ENCODE measurements around the gene SPEM1. TPM values are rescaled to one million over a fixed set of nuclear protein-coding genes. Genes with fewer than 3 reads are reported as not detected.

The SPEM1 gene, protein sequence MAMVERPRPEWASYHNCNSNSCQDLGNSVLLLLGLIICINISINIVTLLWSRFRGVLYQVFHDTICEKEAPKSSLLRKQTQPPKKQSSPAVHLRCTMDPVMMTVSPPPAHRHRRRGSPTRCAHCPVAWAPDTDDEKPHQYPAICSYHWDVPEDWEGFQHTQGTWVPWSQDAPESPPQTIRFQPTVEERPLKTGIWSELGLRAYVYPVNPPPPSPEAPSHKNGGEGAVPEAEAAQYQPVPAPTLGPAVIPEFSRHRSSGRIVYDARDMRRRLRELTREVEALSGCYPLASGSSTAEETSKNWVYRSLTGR
- total RNA-seq (not detected), polyA plus RNA-seq (not detected)

- Histone ChIP-seq H3K9me3 (ENCODE audit: control insufficient read depth in 4 of 4, low read length in 3 of 4) (no peaks in the 10 kb centered on the region), H3K9ac (ENCODE audit: low read depth in 1 of 2, low read length in 2 of 2) (no peak within 1 kb of the TSS), H3K27me3 (ENCODE audit: control insufficient read depth in 4 of 4, insufficient read depth in 4 of 4, low read length in 3 of 4) (no peaks in the 10 kb centered on the region), H3K4me1 (ENCODE audit: control insufficient read depth in 4 of 4, insufficient read depth in 4 of 4, low read length in 3 of 4) (no peaks in the 10 kb centered on the region), H3K36me3 (ENCODE audit: control insufficient read depth in 4 of 4, insufficient read depth in 3 of 4, low read depth in 1 of 4, low read length in 3 of 4) (no peaks in the 10 kb centered on the region), H3K4me3 (ENCODE audit: low read depth in 1 of 3, low read length in 3 of 3) (no peak within 1 kb of the TSS), H3K27ac (ENCODE audit: low read depth in 1 of 2, low read length in 2 of 2) (no peak within 1 kb of the TSS)
- TF ChIP-seq, protein P1, sequence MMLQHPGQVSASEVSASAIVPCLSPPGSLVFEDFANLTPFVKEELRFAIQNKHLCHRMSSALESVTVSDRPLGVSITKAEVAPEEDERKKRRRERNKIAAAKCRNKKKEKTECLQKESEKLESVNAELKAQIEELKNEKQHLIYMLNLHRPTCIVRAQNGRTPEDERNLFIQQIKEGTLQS (IDR thresholded peaks at IDR 0.05) = no peak
- TF ChIP-seq RAD21 (IDR thresholded peaks at IDR 0.05) (no peak), RXRA (IDR thresholded peaks at IDR 0.05) (no peak), SP1 (IDR thresholded peaks at IDR 0.05) (no peak), HNF4A (conservative IDR thresholded peaks at IDR 0.05) (no peak), JUND (IDR thresholded peaks at IDR 0.05) (no peak), REST (IDR thresholded peaks at IDR 0.05) (no peak), ZBTB33 (IDR thresholded peaks at IDR 0.05) (no peak), FOXA1 (IDR thresholded peaks at IDR 0.05) (no peak), YY1 (IDR thresholded peaks at IDR 0.05) (no peak), TAF1 (conservative IDR thresholded peaks at IDR 0.05) (no peak), NR2F2 (IDR thresholded peaks at IDR 0.05) (no peak), HNF4G (IDR thresholded peaks at IDR 0.05) (no peak), FOXA2 (IDR thresholded peaks at IDR 0.05) (no peak), EGR1 (IDR thresholded peaks at IDR 0.05; ENCODE audit: low read depth in 2 of 2) (no peak), GABPA (IDR thresholded peaks at IDR 0.05 in 1 of 2, conservative IDR thresholded peaks at IDR 0.05 in 1 of 2) (no peak), MAX (IDR thresholded peaks at IDR 0.05) (no peak)
- TF ChIP-seq, protein P2, sequence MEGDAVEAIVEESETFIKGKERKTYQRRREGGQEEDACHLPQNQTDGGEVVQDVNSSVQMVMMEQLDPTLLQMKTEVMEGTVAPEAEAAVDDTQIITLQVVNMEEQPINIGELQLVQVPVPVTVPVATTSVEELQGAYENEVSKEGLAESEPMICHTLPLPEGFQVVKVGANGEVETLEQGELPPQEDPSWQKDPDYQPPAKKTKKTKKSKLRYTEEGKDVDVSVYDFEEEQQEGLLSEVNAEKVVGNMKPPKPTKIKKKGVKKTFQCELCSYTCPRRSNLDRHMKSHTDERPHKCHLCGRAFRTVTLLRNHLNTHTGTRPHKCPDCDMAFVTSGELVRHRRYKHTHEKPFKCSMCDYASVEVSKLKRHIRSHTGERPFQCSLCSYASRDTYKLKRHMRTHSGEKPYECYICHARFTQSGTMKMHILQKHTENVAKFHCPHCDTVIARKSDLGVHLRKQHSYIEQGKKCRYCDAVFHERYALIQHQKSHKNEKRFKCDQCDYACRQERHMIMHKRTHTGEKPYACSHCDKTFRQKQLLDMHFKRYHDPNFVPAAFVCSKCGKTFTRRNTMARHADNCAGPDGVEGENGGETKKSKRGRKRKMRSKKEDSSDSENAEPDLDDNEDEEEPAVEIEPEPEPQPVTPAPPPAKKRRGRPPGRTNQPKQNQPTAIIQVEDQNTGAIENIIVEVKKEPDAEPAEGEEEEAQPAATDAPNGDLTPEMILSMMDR (IDR thresholded peaks at IDR 0.05; ENCODE audit: low read depth, low read length, missing input control) = no peak
- no peak for DNase-seq (ENCODE audit: low spot score)
- WGBS = 85% methylated on average over 17 of the region's 17 CpGs
Measured at GRCh38 chr17:7419819-7420610, at the start of gene SPEM1. Gene SPEM1 (plus strand): TSS chr17:7420324. CDS start chr17:7420385, 61 bp downstream.
